SK-N-SH (cell line): ENCODE results near the gene BTRC. TPM values are rescaled to one million over a fixed set of nuclear protein-coding genes. Genes with fewer than 3 reads are reported as not detected.
A peak's percentile ranks its signal among the peaks of the same experiment; 100 is the strongest.

ENCODE experiments used
- CTCF ChIA-PET: fragments of 300-600, 350-600 bp; formaldehyde crosslinking; extraction: SDS; loops from one replicate; lab custom pipeline; 2021; lab: Yijun Ruan, JAX
- POLR2A ChIA-PET: fragments of 350-600 bp; sonication (Branson Sonifier 250); formaldehyde crosslinking; extraction: SDS; loops from one replicate; lab custom pipeline; 2020; ENCODE audit warnings: antibody characterized with exemption, inconsistent platforms; lab: Yijun Ruan, JAX
- DNase-seq: peaks from one replicate; pipeline ENCODE4 v3.0.0; 2012
- H2AFZ ChIP-seq: fragments of 200-600 bp; sonication (generic); 2 replicates; pipeline ENCODE4 v1.8.1; 2016; ENCODE audit warnings: antibody characterized with exemption, mild to moderate bottlenecking, low read depth
- H3F3A ChIP-seq: fragments of 200-600 bp; sonication (generic); replicated peaks from 2 replicates; pipeline ENCODE3; 2016; ENCODE audit warnings: antibody characterized with exemption, mild to moderate bottlenecking; ENCODE audit not compliant: insufficient read depth
- H3K27ac ChIP-seq, 2 experiments: fragments of 200-500 bp in 1 of 2; fragments of 200-600 bp in 1 of 2; sonication (Bioruptor generic) in 1 of 2; sonication (generic), shearing (Covaris generic) in 1 of 2; 2 replicates each; pipeline versions ENCODE4 v1.5.1 to v1.6.1; 2014 to 2016; ENCODE audit warnings: low read depth in 2 of 2, inconsistent platforms in 1 of 2, low read length in 1 of 2, mild to moderate bottlenecking in 1 of 2, mixed read lengths in 1 of 2
- H3K27me3 ChIP-seq: fragments of 200-600 bp; sonication (generic), shearing (Covaris generic); 2 replicates; pipeline ENCODE4 v1.6.1; 2016; ENCODE audit warnings: mixed run types; ENCODE audit not compliant: insufficient read depth
- H3K36me3 ChIP-seq, 2 experiments: fragments of 200-500 bp in 1 of 2; fragments of 200-600 bp in 1 of 2; sonication (Bioruptor generic) in 1 of 2; sonication (generic) in 1 of 2; replicated peaks in 1 of 2; 2 replicates each; pipeline versions ENCODE3 to v1.5.1; 2014 to 2016; ENCODE audit warnings: low read length in 1 of 2, mild to moderate bottlenecking in 1 of 2; ENCODE audit not compliant: insufficient read depth in 2 of 2, control insufficient read depth in 1 of 2
- H3K4me1 ChIP-seq, 2 experiments: fragments of 200-500 bp in 1 of 2; fragments of 200-600 bp in 1 of 2; sonication (Bioruptor generic) in 1 of 2; sonication (generic), shearing (Covaris generic) in 1 of 2; 2 replicates each; pipeline versions ENCODE4 v1.5.1 to v1.6.1; 2014 to 2016; ENCODE audit warnings: low read depth in 1 of 2, low read length in 1 of 2, mixed run types in 1 of 2; ENCODE audit not compliant: insufficient read depth in 2 of 2, control insufficient read depth in 1 of 2
- H3K4me2 ChIP-seq: fragments of 200-600 bp; sonication (generic), shearing (Covaris generic); 2 replicates; pipeline ENCODE4 v1.6.1; 2017; ENCODE audit warnings: mixed run types
- H3K4me3 ChIP-seq, 2 experiments: fragments of 200-500 bp in 1 of 2; fragments of 200-600 bp in 1 of 2; sonication (Bioruptor generic) in 1 of 2; sonication (generic), shearing (Covaris generic) in 1 of 2; 2 replicates each; pipeline versions ENCODE4 v1.5.1 to v1.8.1; 2014 to 2016; ENCODE audit warnings: low read depth in 2 of 2, inconsistent platforms in 1 of 2, low read length in 1 of 2, mild to moderate bottlenecking in 1 of 2, mixed read lengths in 1 of 2, moderate library complexity in 1 of 2
- H3K79me2 ChIP-seq: fragments of 200-600 bp; sonication (generic); 2 replicates; pipeline ENCODE4 v1.8.1; 2017; ENCODE audit warnings: mild to moderate bottlenecking; ENCODE audit not compliant: insufficient read depth
- H3K9ac ChIP-seq: fragments of 200-600 bp; sonication (generic); 2 replicates; pipeline ENCODE4 v1.6.1; 2017; ENCODE audit warnings: mixed run types
- H3K9me2 ChIP-seq: fragments of 200-600 bp; sonication (generic); 2 replicates; pipeline ENCODE4 v1.6.1; 2017; ENCODE audit warnings: mixed run types
- H3K9me3 ChIP-seq: fragments of 200-600 bp; sonication (generic); 2 replicates; pipeline ENCODE4 v1.6.1; 2017; ENCODE audit warnings: mixed run types, mild to moderate bottlenecking, moderate library complexity
- H4K20me1 ChIP-seq: fragments of 200-600 bp; sonication (generic); 2 replicates; pipeline ENCODE4 v1.6.1; 2017; ENCODE audit warnings: mild to moderate bottlenecking, mixed run types; ENCODE audit not compliant: insufficient read depth
- CHD2 ChIP-seq: fragments of 150-350 bp; IDR thresholded peaks from 2 replicates; pipeline ENCODE4 v1.6.1; 2018; ENCODE audit warnings: low read length; ENCODE audit not compliant: partially characterized antibody
- CTCF ChIP-seq: fragments of 200-600 bp; sonication (generic); IDR thresholded peaks from 2 replicates; pipeline ENCODE4 v1.6.1; 2017; ENCODE audit warnings: antibody characterized with exemption, mild to moderate bottlenecking, moderate library complexity
- ELF1 ChIP-seq: IDR thresholded peaks from 2 replicates; pipeline ENCODE4 v1.4.0; 2012
- EP300 ChIP-seq, 2 experiments: IDR thresholded peaks; 2 replicates each; pipeline versions ENCODE4 v1.4.0 to v1.6.1; 2012; ENCODE audit warnings: borderline replicate concordance in 1 of 2, low read depth in 1 of 2, low read length in 1 of 2
- FOSL2 ChIP-seq: IDR thresholded peaks from 2 replicates; pipeline ENCODE4 v1.4.0; 2012; ENCODE audit warnings: low read depth, mild to moderate bottlenecking, moderate library complexity, borderline replicate concordance
- FOXJ3 ChIP-seq: sonication (generic); formaldehyde crosslinking; IDR thresholded peaks from 2 replicates; pipeline ENCODE4 v1.5.1; 2020; ENCODE audit warnings: mild to moderate bottlenecking, missing genetic modification reagents
- FOXM1 ChIP-seq: IDR thresholded peaks from 2 replicates; pipeline ENCODE4 v1.4.0; 2012; ENCODE audit warnings: low read depth, mild to moderate bottlenecking
- GABPA ChIP-seq: IDR thresholded peaks from 2 replicates; pipeline ENCODE4 v1.4.0; 2012; ENCODE audit warnings: low read depth, mild to moderate bottlenecking
- GATA2 ChIP-seq: sonication (generic); formaldehyde crosslinking; IDR thresholded peaks from 2 replicates; pipeline ENCODE4 v1.5.0; 2020; ENCODE audit warnings: mild to moderate bottlenecking, missing genetic modification reagents
- IRF3 ChIP-seq: fragments of 150-350 bp; IDR thresholded peaks from 2 replicates; pipeline ENCODE4 v1.6.1; 2016; ENCODE audit warnings: mild to moderate bottlenecking, low read depth, low read length
- MAX ChIP-seq: IDR thresholded peaks from 2 replicates; pipeline ENCODE4 v1.4.0; 2012; ENCODE audit warnings: low read depth
- MXI1 ChIP-seq: IDR thresholded peaks from 2 replicates; pipeline ENCODE4 v1.6.1; 2012; ENCODE audit warnings: mild to moderate bottlenecking, low read depth, low read length, improper control_type of control experiment
- NRF1 ChIP-seq: IDR thresholded peaks from 2 replicates; pipeline ENCODE4 v1.6.1; 2012; ENCODE audit warnings: low read depth, mild to moderate bottlenecking, low read length
- PBX3 ChIP-seq: IDR thresholded peaks from 2 replicates; pipeline ENCODE4; 2012
- RCOR1 ChIP-seq: fragments of 150-350 bp; IDR thresholded peaks from 2 replicates; pipeline ENCODE4 v1.6.1; 2017; ENCODE audit warnings: antibody characterized with exemption, low read length
- REST ChIP-seq: IDR thresholded peaks from 2 replicates; pipeline ENCODE4 v1.6.1; 2012; ENCODE audit warnings: mild to moderate bottlenecking, low read depth, low read length, moderate library complexity
- RFX5 ChIP-seq: IDR thresholded peaks from 2 replicates; pipeline ENCODE4 v1.6.1; 2012; ENCODE audit warnings: mild to moderate bottlenecking, improper control_type of control experiment, low read length
- RXRA ChIP-seq: IDR thresholded peaks from 2 replicates; pipeline ENCODE4 v1.4.0; 2012; ENCODE audit warnings: low read depth, mild to moderate bottlenecking, borderline replicate concordance
- SMC3 ChIP-seq: IDR thresholded peaks from 2 replicates; pipeline ENCODE4 v1.6.1; 2012; ENCODE audit warnings: low read depth, low read length, improper control_type of control experiment
- TCF12 ChIP-seq: IDR thresholded peaks from 2 replicates; pipeline ENCODE4 v1.4.0; 2012
- TEAD4 ChIP-seq: IDR thresholded peaks from 2 replicates; pipeline ENCODE4 v1.4.0; 2012; ENCODE audit warnings: mild to moderate bottlenecking, borderline replicate concordance; ENCODE audit not compliant: insufficient read depth
- USF2 ChIP-seq: fragments of 150-350 bp; IDR thresholded peaks from 2 replicates; pipeline ENCODE4 v1.6.1; 2017; ENCODE audit warnings: antibody characterized with exemption, low read length, low read depth, borderline replicate concordance
- WGBS: methylation state at CpG from one replicate; pipeline ENCODE4 v1.1.6; 2017; ENCODE audit warnings: low lambda C conversion rate; 5-methylcytosine and 5-hydroxymethylcytosine counted together
- polyA plus RNA-seq, 3 experiments: library from polyadenylated mRNA; depleted of rRNA; stranded (reverse); fragments of >200 nt; gene quantifications; 2 replicates each; pipeline ENCODE4 v1.2.3, GENCODE V29; 2012

The BTRC gene
- polyA plus RNA-seq, 1 of the 3 experiments (the other 2 are of a cell fraction), result 6.5 TPM

GRCh38 chr10:101446071-101446470 is 92.1 kb downstream of the BTRC start (continued):
- TF ChIP-seq MAX, result no peak
- no peak for TF ChIP-seq FOSL2
- no peak for TF ChIP-seq PBX3
- TF ChIP-seq USF2, result no peak
- no peak for TF ChIP-seq RFX5
- no peak for TF ChIP-seq RCOR1
- no peak for TF ChIP-seq CHD2
- no peak for TF ChIP-seq FOXM1
- TF ChIP-seq TEAD4, result no peak

GRCh38 chr10:101446947-101447346 is 93.0 kb downstream of the BTRC start:
- Histone ChIP-seq H3K4me3 (no peak overlapping the region), H3K4me1 (peaks cover 0 to 27% of the 10 kb centered on the region in 2 experiments; a peak in 2 of 4 replicates), H3K27ac (no peak overlapping the region), H3K9me2 (no peaks in the 10 kb centered on the region), H3K27me3 (no peaks in the 10 kb centered on the region), H3K9ac (no peak overlapping the region), H2AFZ (no peak overlapping the region), H3K9me3 (no peaks in the 10 kb centered on the region), H3K36me3 (no peaks in the 10 kb centered on the region), H3K79me2 (no peaks in the 10 kb centered on the region), H3F3A (peaks cover 6% of the 10 kb centered on the region), H4K20me1 (peaks cover 18% of the 10 kb centered on the region; the same call in 1 of the 2 replicates), H3K4me2 (no peak overlapping the region)
- CTCF ChIA-PET, result interaction anchor here (0.6 to 10.7 kb wide), 9 partner anchors 9 to 233 kb away, joined by 3 to 243 read pairs (median 7); no protein-coding TSS in a partner anchor
- 72% methylated on average over 7 of the region's 7 CpGs for WGBS
- DNase-seq, result no peak
- POLR2A ChIA-PET, result no interaction called here
- TF ChIP-seq RXRA (no peak), SMC3 (no peak), MXI1 (no peak), EP300 (IDR thresholded peaks at IDR 0.05; ENCODE audit: borderline replicate concordance in 1 of 2, low read depth in 1 of 2, low read length in 1 of 2) (0 out of 4 replicates have a peak, but pooled peaks of 1 of the 2 experiments have one; percentile 13), FOXM1 (no peak), CHD2 (no peak), ELF1 (no peak), REST (no peak), PBX3 (no peak), CTCF (no peak), FOSL2 (no peak), NRF1 (no peak), IRF3 (no peak), GATA2 (CRISPR knock-in tag) (peak; percentile 52), RFX5 (no peak), RCOR1 (peak; percentile 29; the same call in 1 of the 2 replicates), FOXJ3 (CRISPR knock-in tag) (no peak), GABPA (no peak), TCF12 (no peak)
